HG02943 (cell line): ENCODE data around the gene HELZ.
"Not testable (repeated sequence)": the region's sequence is repeated elsewhere in the genome, so short reads cannot be mapped to it uniquely, and the experiment has no call there.

Experiments used
- ATAC-seq: cut with Tn5 transposase; IDR thresholded peaks from one replicate; pipeline ENCODE4 v1.9.1; 2021; ENCODE audit warnings: mild to moderate bottlenecking, low read depth, moderate library complexity; ENCODE audit not compliant: unreplicated experiment

HELZ gene

GRCh38 chr17:67125417-67125816 is 119.6 kb downstream of the HELZ start:
- no peak for ATAC-seq

GRCh38 chr17:67124450-67125148 is 120.4 kb downstream of the HELZ start:
- ATAC-seq: no peak

- no peak for ATAC-seq
Measured at GRCh38 chr17:67123699-67124098, 121.3 kb downstream of the HELZ start.

DNA sequence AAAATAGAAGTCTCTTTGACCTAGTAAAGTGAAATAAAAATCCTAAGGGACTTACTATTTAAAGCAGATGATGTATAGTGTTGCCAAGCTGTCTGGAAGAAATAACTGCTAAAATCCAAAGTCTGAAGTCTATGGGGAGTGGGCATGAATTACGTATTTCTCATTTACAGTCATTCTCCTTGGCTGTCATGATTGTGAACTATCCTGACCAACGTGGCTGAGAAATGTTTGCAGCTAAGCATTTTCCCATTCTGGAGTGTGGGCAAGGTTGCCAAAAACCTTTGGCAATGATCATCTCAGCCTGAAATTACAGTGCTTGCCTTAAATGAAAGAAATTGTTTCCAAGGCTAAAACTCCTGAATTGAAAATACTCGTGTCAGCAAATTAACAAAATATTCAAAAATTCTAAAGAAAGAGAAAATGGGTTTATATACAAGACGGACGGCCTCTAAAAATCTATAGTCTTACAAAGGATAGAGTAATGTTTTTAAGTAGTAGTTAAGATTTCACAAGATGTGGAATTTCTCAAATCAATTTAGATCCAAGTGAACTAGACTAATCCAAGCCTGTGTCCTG is 123.6 kb downstream of the HELZ start:
- ATAC-seq: no peak

DNA sequence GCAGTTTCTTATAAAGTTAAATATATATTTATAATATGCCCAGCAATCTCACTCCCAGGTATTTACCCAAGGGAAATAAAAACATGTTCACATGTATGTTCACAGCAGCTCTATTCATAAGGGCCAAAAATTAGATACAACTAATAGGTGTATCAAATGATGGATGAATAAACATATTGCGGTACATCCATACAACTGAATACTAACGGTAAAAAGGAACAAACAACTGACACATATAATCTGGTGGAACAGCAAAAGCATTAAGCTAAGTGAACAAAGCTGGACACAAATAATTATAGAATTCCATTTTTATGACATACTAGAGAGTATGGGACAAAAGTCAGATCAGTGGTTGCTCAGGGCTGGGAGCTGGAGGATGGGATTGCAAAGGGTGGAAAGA is 125.9 kb downstream of the HELZ start:
- no peak for ATAC-seq

GRCh38 chr17:67116045-67116575 is 128.9 kb downstream of the HELZ start:
- ATAC-seq: no peak

DNA sequence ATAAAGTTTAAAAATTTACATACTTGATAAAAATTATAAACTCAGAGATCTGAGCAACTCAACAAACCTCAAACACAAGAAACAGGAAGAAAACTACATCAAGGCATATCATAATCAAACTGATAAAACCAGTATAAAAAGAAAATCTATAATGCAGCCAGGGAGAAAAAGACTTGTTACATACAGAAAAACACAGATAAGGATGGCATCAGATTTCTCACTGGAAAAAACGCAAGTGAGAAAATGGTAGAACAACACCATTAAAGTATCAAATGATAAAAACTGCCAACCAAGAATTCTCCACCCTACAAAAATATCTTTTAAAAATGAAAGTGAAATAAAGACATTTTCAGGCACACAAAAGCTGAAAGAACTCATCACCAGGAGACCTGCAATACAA is 129.6 kb downstream of the HELZ start:
- ATAC-seq: no peak

DNA sequence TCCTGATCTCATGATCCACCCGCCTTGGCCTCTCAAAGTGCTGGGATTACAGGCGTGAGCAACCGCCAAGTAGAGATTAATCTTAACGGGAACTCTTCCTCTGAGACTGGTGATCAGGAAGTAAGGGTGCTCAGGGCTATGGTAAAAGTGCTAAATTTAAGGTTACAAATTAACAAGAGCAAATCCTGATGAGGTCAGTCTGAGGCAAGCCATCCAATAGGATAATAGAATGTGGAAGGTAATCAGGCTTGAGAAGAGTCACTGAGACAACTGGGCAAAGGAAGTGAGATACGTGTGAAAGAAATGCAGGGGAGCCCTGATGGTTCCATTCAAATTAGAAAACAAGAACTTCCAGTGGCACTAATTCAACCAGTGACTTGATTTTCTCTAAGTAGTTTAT is 131.5 kb downstream of the HELZ start:
- ATAC-seq: no peak

- ATAC-seq: no peak
Measured at GRCh38 chr17:67111808-67112207, 133.2 kb downstream of the HELZ start.

DNA sequence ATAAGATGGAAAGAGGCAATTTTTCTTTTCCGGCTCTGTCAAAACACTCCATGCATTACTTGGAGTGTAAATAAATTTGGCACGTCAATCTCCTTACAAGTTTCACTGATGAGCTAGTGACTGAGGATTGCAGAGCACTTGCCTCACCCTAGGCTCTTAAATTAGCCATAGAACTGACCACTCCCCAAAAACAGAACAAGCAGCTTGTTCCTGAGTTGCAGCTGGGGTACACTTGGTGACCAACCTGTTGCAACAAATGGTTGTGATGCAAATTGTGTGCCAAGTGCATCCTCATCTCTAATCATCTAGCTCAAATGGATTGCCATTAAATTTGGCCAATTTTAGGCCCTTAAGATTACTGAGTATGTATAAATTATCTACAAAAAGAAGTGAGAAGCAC is 133.7 kb downstream of the HELZ start:
- no peak for ATAC-seq

GRCh38 chr17:67110619-67111018 is 134.4 kb downstream of the HELZ start:
- no peak for ATAC-seq

- ATAC-seq: no peak
Measured at GRCh38 chr17:67109111-67109510, 135.9 kb downstream of the HELZ start.

GRCh38 chr17:67107811-67108775 is 136.9 kb downstream of the HELZ start:
- no peak for ATAC-seq

DNA sequence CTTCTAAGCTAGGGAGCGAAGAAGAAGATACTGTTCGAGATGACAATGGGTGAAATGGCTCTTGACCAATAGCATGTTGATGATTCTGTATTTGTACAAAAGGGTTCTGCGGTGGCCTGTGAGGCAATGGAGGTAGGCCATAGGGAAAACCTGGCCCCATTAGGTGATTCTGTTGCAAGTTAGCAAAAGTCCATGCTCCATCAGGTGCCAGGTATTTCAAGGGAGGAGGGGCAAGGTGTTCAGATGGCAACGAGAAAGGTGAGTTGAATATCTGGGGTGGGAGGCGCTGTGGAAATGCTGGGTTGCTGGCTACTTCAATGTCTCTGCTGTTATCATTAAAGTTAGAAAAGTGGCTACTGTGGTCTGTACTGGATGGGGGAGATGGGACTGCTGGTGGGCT is 137.8 kb downstream of the HELZ start:
- ATAC-seq: no peak

DNA sequence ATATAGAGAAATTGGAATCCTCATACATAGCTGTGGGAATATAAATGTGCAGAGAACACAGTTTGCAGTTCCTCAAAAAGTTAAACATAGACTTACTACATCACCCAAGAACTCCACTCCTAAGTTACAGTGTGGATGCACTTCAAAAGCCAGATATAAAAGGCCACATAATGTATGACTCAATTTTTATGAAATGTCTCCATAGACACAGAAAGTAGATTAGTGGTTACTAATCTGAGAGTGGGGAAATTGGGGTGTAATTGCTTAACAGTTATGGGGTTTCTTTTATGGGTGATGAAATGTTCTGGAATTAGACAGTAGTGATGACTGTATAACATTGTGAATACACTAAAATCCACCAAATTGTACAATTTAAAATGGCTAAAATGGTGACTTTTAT is 139.8 kb downstream of the HELZ start:
- ATAC-seq: no peak

GRCh38 chr17:67104641-67105040 is 140.4 kb downstream of the HELZ start:
- not testable (repeated sequence) for ATAC-seq

DNA sequence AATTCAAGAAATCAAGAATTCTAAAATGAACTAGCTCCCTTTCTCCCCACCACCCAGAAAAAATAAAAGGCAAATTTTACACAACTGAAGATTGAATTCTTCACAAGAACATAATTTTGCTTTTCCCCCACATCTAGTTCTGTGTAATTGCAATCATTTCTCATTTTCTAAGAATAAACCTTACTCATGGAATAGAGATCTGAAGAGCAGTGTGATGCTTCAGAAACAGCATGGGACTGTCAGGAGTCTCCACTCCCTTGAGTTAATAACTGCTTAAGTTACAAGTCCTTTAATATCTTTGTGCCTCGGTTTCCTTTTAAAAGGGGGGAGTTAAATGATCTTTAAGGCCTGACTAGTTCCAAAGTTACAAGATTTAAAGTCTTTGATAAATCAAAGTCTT is 147.0 kb downstream of the HELZ start:
- no peak for ATAC-seq

DNA sequence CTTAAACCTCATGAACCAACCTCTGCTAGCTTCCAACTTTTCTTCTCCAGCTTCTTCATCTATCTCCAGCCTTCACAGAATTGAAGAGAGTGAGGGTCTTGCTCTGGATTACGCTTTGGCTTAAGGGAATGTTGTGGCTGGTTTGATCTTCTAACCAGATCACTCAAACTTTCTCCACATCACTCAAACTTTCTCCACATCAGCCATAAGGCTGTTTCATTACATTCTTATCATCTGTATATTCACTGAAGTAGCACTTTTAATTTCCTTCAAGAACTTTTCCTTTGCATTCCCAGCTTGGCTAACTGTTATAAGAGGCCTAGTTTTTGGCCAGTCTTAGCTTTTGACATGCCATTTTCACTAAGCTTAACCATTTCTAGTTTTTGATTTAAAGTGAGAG is 148.4 kb downstream of the HELZ start:
- no peak for ATAC-seq

GRCh38 chr17:67095803-67096202 is 149.2 kb downstream of the HELZ start:
- ATAC-seq: no peak

DNA sequence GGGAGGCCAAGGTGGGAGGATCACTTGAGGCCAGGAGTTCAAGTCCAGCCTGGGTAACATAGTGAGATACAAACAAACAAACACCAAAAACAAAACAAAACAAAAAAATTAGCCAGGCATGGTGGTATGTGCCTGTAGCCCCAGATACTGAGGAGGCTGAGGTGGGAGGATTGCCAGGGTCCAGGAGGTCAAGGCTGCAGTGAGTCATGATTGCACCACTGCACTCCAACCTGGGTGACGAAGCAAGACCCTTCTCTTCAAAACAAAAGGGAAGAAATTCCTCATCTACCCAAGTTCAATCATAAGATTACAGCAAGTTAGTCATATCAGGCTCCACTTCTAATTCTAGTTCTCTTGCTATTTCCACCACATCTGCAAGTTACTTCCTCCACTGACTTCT is 149.7 kb downstream of the HELZ start:
- not testable (repeated sequence) for ATAC-seq

GRCh38 chr17:67093348-67093747 is 151.6 kb downstream of the HELZ start:
- no peak for ATAC-seq
